ENCODE data around the gene CNR1. TPM values are rescaled to one million over a fixed set of nuclear protein-coding genes. Genes with fewer than 3 reads are reported as not detected.
"Not testable (repeated sequence)": the region's sequence is repeated elsewhere in the genome, so short reads cannot be mapped to it uniquely, and the experiment has no call there.

CNR1 gene
- total RNA-seq (2014; rRNA removed; shearing (Covaris generic)) = 2.5 and 3.4 TPM in 2 replicates

DNA sequence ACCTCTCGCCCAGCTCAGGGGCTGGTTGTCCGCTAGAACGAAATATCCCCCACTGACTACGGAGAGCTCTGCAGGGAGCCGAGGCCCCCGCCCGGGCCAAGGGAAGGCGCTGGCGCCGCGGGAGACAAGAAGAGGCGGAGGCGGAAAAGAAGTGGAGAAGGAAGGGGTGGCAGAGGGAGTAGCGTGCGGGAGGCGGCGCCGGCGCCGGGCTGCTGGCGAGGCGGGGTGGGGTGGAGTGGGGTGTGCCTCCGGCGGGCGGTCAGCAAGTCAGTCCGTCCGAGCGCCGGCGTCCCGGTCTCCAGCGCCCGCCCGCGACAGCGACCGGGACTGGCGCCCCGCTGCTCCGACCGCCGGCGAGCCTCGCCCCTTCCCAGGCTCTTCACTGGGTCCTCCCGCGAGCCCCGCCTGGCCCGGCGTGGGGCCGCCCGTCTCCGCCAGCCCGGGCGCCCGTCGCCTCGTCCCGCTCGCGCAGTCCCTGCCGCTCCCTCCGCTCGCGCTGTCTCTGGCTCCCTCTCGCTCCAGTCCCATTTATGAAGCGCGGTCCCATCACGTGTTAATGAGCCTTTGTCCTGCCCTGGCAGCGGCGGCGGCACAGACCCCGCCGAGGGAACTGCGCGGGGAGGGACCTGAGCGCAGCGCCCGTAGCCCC is at the start of gene CNR1:
Gene CNR1 (minus strand): TSS at position 504 of the 649 bp plus-strand sequence. CDS start 21,073 bp downstream, outside the sequence.
- peak; percentile 47 for DNase-seq (ENCODE audit: low read depth)

DNA sequence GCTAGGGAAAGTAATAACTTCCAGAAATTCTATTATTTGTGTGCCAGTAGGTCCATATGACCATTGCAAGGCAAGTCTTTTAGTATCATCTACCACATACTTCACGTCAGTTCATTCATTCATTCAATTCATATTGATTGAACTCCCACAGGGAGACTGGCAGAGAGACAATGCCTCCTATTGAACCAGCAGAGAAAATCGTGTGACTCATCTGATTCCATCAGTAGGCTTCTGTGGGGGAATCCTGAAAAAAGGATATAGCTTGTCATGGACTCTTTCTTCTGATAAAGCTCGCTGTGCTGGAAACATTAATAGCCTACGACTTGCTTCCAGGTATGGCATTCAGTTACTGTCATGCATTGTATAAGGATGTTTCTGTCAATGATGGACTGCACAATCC is 45.3 kb upstream of the CNR1 start:
- no peak for DNase-seq (ENCODE audit: low read depth)

GRCh38 chr6:88209301-88209700 is 43.2 kb upstream of the CNR1 start:
- no peak for DNase-seq (ENCODE audit: low read depth)

- no peak for DNase-seq (ENCODE audit: low read depth)
Observed at GRCh38 chr6:88208726-88209125, 42.6 kb upstream of the CNR1 start.

DNA sequence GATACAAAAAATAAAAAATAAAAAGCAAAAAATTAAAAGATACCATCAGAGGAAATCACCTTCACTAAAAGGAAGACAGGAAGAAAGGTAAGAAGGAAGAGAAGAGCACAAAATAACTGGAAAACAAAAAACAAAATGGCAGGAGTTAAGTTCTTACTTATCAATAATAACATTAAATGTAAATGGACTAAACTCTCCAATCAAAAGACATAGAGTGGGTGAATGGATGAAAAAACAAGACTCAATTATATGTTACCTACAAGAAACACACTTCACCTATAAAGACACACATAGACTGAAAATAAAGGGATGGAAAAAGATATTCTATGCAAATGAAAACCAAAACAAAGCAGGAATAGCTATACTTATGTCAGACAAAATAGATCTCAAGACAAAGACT is 35.6 kb upstream of the CNR1 start:
- DNase-seq (ENCODE audit: low read depth) = not testable (repeated sequence)

DNA sequence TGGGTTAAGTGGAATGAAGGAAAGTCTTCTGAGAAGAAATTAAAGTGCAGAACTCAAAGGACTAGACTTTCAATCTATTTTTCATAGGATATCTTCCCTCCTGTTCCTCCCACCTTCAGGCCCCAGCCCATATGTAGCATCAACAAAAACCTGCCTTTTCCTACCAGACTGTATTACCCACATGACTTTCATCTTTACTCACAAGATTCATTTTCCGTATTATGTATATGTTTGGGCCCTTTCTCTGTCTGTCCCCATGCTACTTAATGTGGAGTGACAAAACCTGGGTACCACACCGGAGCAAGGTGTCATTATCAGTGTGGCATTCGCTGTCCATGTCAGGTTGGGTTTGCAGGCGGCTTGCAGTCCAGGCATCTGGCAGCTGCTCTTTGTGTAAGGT is 18.8 kb upstream of the CNR1 start:
- no peak for DNase-seq (ENCODE audit: low read depth)

- DNase-seq (ENCODE audit: low read depth) = no peak
Observed at GRCh38 chr6:88183471-88183870, 17.3 kb upstream of the CNR1 start.

DNA sequence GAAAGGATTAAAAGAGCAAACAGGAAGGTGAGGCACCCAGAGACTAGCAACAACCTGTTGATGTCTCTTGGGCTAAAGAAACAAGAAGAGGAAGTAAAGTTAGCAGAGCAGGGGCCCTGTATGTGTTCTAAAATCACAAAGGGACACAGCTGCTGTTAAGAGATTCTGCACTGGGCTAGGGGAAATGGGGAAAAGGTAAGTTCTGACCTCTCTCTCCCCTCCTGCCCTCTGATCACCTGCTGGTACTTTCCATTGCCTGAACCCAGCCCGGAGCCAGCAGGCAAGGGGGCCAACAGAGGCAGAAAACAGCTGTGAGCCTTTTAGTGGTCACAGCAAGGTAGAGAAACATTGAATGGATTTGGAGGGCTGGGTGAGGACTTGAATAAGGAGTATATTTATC is 13.5 kb upstream of the CNR1 start:
- no peak for DNase-seq (ENCODE audit: low read depth)

- peak; percentile 62 for DNase-seq (ENCODE audit: low read depth)
Observed at GRCh38 chr6:88177961-88178464, 11.9 kb upstream of the CNR1 start.

GRCh38 chr6:88174906-88175305 is 8.8 kb upstream of the CNR1 start:
- no peak for DNase-seq (ENCODE audit: low read depth)

DNA sequence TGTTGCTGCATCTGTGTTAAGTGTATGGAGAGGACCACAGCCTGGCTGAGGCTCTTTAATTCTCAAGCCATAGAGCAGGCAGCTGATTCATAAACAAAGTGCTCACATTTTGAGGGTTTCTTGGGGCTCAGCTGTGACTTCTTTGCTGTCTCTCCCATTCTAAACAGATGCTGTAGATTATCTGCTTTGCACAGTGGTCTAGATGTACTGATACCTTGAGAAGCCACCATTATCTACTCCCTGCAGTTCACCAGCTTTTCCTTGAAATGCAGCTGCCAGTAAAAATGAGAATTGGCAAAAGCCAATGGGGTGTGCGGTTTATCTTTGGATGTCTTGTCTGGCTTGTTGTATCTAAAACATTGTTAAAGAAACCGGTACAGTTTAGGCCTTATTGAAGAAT is 5.2 kb upstream of the CNR1 start:
- DNase-seq (ENCODE audit: low read depth) = no peak

DNA sequence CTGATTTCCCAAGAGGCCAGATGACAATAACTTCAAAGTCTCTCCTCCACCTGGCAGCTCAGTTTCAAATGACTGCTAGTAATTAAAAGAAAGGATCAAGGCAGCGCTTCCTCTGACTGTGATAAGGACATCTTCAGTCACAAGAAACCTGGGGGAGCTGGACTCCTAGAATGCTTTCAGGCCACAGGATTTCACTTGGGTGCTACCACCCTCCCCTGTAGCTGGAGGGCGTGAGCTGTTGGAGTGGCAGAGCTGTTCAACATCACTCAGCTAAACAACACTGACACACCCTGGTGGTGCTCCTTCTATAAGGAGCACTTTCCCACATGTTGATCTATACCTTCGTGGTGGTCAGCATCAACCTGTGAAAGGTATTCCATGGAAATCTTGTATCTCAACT is 2.2 kb upstream of the CNR1 start:
- DNase-seq (ENCODE audit: low read depth) = no peak

- no peak for DNase-seq (ENCODE audit: low read depth)
Observed at GRCh38 chr6:88167352-88167937, 1.3 kb upstream of the CNR1 start.

DNA sequence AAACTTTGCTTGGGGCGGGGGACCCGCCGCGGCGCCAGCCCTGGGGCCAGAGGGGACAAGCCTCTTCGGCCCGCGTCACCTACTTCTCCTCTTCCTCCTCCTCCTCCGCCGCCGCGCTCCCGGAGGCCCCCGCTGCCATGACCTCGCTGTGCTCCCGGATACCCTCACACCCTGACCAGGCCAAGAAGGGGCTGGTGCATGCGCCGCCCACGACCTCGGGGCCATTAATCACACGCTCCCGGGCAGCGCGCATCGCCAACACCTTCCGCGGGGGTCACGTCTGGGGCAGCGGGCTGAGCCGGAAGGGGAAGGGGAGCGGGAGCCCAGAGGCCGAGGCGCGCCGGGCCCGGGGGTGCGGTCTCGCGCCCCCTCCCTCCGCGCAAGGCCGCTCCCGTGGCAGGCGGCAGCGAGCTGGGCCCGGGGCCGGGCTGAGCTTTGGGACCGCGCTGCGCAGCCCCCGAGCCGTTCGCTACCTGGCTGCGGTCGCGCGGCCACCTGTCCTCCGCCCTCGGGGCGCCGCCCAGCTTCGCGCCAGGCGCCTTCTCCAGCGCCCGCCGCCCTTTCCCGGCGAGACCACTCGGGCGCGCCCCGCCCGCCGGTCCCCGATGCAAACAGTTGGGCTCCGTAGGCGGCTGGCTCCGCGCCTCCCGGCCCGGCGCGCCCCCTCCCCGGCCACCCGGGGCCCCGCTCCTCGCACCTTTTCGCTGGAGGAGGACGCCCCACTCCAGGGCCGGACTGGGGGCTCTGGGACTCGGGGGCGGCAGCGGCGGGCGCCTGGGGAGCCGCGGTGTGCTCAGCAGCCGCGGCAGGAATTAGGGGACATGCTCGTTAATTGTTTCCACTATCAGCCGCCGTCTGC is 575 bp upstream of the CNR1 start:
- no peak for DNase-seq (ENCODE audit: low read depth)

- peak; percentile 2 for DNase-seq (ENCODE audit: low read depth)
Observed at GRCh38 chr6:88165087-88165843, 882 bp downstream of the CNR1 start.

DNA sequence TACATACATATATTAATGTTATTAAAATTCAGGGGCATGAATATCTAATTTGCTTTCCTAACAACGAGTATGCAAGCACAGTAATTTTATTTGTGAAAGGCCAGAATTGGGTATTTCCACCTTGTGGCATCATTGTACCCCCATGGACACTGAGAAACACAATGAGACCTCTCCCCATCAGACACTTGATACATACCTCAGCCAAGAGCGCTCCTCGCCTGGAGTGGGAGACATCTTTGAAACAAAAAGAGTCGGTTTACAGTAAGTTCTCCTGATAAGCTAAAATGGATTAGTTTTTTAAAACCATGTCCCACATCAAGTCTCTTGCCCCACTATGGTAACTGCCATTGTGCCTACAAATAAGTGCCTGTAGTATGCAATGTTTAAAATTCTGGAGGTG is 2.1 kb downstream of the CNR1 start:
- no peak for DNase-seq (ENCODE audit: low read depth)

DNA sequence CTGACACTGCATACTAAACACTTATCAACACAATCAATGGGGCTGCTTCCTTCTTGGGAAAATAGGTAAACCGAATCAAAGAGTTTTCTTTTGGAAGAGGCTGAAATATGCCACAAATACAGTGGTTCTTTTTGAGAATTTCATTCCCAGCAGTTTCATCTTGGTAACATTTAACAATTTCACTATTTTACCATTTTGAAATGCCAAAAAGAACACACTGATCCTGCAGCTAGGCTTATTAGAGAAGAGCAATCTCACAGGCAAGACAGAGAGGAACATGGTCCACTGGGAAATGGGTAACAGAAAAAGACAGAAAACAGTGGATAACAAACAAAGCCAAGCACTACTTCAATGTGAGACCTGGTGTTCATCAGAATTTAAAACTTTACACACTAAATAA is 2.5 kb downstream of the CNR1 start:
- no peak for DNase-seq (ENCODE audit: low read depth)

- DNase-seq (ENCODE audit: low read depth) = no peak
Observed at GRCh38 chr6:88161940-88162339, 4.2 kb downstream of the CNR1 start.

- peak; percentile 3 for DNase-seq (ENCODE audit: low read depth)
Observed at GRCh38 chr6:88157106-88157505, 9.0 kb downstream of the CNR1 start.

- DNase-seq (ENCODE audit: low read depth) = no peak
Observed at GRCh38 chr6:88145298-88145963, 20.7 kb downstream of the CNR1 start.

DNA sequence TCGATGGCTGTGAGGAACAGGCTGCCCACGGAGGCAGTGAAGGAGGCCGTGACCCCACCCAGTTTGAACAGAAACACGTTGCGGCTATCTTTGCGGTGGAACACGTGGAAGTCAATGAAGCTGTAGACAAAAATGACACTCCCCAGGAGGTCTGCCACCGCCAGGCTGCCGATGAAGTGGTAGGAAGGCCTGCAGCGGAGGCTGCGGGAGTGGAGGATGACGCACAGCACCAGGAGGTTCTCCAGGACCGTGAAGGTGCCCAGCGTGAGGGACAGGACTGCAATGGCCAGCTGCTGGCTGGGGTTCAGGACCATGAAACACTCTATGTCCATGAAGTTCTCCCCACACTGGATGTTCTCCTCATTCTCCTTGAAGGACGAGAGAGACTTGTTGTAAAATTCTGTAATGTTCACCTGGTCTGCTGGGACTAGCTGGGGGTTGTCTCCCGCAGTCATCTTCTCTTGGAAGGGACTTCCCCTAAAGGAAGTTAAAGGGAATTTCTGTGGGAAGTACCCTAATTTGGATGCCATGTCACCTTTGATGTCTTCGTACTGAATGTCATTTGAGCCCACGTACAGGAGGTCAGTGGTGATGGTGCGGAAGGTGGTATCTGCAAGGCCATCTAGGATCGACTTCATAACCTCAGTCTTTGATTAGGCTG is 21.4 kb downstream of the CNR1 start:
- DNase-seq (ENCODE audit: low read depth) = no peak
